GM21360 (cell line): ENCODE results near the gene CHST15.
"Not testable (repeated sequence)": the region's sequence is repeated elsewhere in the genome, so short reads cannot be mapped to it uniquely, and the experiment has no call there.

Experiments used
- ATAC-seq: cut with Tn5 transposase; IDR thresholded peaks from one replicate; pipeline ENCODE4 v1.9.1; 2021; ENCODE audit warnings: mild to moderate bottlenecking, moderate library complexity; ENCODE audit not compliant: unreplicated experiment

Gene CHST15

DNA sequence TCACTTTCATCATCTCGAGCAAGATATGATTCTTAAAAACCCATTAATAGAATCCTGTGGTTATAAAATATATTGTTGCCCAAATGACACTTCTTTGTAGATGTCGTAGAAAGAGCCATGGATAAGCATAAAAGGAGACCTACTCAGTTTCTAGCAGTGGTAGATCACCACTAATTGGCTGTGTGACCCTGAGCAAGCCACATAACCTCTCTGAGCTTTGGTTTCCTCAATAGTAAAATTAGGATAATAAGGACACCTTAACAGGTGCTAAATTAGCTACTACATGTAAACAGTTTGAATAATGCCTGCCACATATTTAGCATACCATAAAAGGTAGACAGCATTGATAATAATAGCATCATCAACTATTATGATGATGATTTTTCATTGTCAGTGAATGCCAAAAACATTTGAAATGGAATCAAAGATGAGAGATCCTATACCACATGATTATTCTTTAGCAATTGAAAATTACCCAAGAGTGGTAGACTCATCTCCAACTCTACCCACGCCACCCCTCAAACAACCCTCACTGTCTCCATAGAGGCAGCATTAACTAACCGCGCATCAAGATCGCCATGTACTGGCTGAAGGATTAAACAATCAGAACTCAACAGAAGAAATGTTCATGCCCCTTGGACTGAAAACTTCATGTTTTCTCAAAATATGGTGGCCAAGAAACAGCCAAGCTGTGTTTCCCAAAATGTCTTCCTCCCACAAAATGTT, 45.8 kb downstream of the CHST15 start:
- no peak for ATAC-seq

DNA sequence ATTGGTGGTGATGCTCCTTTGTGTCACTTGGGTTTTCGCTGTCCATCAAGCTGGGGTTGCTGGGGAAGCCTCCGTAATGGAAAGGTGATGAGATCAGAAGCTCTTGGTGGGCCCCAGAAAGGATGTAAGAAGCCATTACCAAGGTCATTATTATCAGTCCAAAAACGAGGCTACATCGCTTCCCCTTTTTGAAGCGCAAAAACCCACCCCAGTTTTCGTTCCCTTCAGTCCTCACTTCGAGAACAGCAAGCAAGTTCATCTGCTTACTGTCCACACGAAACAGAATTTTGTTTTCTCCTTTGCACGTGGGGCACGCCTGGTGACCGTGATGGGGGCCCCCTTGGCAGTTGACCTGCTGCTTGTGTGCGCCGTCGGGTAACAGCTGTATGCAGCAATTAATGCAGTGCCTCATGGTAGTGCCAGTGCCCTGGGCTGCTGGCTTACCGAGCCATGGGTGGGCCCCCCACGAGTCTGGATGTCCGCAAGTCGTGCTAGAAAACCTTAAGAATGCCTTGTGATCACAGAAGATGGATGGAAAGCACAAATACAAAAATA, 47.5 kb downstream of the CHST15 start:
- ATAC-seq: no peak

DNA sequence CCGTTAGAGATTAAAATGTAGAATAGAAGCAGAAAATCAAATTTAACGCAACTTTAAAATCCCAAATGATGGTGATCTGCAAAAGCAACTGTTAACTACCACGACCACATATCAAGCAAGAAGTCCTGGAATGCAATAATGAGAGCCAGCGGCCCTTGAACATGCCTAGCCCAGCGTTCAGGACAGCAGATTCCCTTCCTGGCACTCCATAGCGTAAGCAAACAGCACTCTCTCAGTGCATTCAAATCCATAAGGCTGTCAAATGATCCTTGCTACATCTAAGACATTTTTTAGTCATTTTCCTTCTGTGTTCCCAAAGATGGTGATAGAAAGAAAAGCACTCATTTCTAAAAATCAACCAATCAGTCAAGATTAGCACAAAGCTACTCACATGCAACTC, 48.1 kb downstream of the CHST15 start:
- no peak for ATAC-seq

DNA sequence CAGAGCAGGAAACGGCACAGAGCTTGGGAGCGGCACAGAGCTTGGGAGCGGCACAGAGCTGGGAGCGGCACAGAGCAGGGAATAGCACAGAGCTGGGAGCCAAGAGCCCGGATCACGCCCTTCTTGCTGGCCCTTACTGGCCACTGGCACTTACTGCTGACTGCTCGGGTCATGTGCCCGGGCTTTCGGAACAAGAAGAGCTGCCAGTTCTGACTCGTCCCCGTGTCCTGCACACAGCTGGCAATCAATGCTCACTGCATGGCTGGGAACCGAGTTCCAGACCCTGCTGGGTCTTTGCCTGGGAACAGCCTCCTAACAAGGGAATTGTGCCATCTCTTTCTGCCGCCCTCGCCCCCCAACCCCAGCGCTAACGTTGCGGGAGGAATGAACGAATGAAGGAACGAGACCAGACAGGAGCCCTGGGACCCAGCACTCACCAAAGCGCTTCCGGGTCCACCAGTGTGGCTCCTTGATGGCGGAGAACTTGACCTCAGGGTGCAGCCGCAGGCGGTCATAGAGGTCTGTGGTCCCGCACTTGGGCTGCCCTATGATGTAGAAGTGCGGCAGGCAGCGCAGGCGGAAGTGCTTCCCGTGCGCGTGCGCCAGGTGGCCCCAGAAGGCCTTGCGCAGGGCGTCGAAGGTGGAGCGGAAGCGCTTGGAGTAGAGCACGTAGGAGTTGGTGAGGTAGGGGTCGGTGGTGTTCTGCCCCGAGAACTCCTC, 49.1 kb downstream of the CHST15 start:
- ATAC-seq: no peak

GRCh38 chr10:124043310-124044142, 49.9 kb downstream of the CHST15 start:
- ATAC-seq: peak; percentile 76

GRCh38 chr10:124042656-124043309, 50.6 kb downstream of the CHST15 start:
- no peak for ATAC-seq

GRCh38 chr10:124041675-124042445, 51.5 kb downstream of the CHST15 start:
- no peak for ATAC-seq

DNA sequence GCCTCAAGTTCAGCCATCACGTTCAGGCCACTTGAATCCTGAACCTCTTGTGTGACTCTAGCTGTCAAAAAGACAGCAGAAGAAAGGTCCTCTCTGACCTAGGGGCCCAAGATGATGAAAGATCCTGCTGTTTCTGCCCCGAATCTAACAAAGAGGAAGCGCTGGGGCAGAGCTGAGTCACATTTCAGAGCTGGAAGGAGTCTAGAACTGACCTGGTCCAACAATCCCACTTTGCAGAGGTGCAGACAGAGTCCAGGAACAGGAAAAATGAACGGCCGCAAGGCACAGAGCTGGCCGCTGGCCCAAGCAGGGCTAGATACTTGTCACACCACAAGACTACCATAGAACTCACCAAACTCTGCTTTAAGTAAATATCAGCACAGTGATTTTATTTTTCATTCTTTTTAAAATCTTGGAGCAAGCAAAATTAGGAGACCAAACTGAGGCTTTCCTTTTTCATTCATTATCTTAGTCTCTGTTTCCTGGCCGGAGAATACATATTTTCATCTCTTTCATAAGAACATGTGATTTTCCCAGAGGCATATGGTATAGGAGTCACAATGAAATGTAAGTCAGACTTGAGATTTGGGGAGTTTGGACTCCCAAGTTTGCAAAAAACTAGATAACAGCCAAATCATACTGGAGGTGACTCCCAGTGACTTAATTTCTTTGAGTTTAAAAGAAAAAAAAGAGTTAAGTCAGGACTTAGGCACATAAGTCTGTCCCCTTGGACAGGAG, 52.8 kb downstream of the CHST15 start:
- ATAC-seq: no peak

DNA sequence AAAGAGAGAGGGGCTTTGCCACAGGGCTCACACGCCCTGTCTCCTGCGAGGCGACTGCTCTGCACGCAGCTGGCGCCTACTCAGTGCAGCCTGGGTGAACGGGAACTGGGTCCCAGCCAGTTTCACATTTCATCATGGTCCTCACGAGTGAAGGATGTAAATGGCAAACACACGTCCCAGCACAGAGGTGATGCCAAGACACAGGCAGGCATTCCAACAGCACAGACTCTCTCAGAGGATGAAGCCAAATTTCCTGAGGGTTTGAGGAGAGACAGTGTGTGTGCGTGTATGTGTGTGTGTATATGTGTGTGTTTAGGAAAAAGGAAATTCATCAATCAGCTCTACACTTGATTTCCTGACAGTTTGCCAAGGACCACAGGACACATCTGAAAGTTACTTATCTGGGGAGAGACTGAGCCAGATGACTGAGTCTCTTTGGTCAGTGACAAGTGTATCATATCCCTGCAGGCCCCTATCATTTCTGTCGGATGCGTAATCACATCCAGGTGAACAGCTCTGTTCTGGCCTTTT, 53.9 kb downstream of the CHST15 start:
- no peak for ATAC-seq

DNA sequence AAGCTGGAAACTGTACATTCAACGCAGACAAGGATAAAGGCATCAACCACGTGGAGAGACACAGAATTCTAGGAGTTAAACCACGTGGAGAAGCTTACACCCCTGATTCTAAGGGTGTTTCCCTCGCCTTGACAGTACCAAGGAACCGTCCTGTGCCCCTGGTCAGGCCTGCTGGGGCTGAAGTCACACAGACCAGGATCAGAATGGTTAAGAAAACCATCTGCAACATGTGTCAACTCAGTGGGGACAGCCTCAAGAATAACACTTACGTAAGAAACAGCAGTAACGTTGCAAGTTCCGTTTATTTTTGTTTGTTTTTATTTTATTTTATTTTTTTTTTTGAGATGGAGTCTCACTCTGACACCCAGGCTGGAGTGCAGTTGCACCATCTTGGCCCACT, 55.6 kb downstream of the CHST15 start:
- ATAC-seq: no peak

- ATAC-seq: no peak
These were observed 56.1 kb downstream of the CHST15 start for GRCh38 chr10:124037286-124037685.

- no peak for ATAC-seq
These were observed 56.7 kb downstream of the CHST15 start for GRCh38 chr10:124036746-124037145.

GRCh38 chr10:124035928-124036558, 57.4 kb downstream of the CHST15 start:
- ATAC-seq: peak; percentile 97

DNA sequence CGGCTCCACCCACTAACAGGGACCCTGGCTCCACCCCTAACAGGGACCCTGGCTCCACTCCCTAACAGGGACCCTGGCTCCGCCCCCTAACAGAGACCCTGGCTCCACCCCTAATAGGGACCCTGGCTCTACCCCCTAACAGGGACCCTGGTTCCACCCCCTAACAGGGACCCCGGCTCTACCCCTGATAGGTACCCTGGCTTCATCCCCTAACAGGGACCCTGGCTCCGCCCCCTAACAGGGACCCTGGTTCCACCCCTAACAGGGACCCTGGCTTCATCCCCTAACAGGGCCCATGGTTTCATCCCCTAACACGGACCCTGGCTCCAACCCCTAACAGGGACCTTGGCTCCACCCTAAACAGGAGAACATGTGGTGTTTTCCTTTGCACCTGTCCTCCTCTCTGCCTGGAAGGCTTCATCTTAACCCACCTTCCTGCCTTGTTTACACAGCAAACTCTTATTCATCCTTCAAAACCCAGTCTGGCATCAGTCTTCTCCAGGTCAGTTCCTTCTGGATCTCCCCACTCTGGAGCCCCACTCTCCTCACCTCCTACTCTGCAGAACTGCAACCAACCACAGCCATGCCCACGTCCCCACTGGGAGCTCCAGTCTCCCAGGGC, 58.0 kb downstream of the CHST15 start:
- no peak for ATAC-seq

DNA sequence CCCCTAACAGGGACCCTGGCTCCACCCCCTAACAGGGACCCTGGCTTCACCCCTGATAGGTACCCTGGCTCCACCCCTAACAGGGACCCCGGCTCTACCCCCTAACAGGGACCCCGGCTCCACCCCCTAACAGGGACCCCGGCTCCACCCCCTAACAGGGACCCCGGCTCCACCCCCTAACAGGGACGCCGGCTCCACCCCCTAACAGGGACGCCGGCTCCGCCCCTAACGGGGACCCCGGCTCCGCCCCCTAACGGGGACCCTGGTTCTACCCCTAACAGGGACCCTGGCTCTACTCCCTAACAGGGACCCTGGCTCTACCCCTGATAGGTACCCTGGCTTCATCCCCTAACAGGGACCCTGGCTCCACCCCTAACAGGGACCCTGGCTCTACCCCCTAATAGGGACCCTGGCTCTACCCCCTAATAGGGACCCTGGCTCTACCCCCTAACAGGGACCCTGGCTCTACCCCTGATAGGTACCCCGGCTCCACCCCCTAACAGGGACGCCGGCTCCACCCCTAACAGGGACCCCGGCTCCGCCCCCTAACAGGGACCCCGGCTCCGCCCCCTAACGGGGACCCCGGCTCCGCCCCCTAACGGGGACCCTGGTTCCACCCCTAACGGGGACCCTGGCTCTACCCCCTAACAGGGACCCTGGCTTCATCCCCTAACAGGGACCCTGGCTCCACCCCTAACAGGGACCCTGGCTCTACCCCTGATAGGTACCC, 58.7 kb downstream of the CHST15 start:
- not testable (repeated sequence) for ATAC-seq

DNA sequence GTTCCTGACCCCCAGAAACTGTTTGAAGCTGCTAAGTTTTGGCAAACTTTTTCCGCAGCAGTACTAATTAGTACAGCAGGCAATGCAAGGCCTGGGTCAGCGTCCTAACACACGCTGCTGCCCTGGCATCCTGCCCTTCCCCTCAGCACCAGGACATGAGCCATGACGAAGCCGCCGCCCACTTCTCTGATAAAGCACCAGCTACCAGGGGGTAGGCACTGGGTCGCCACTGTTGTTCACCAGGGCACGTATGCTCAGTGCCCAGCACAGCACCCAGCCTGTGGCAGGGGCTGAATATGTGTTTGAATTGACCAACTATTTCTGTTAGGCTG, 59.5 kb downstream of the CHST15 start:
- ATAC-seq: no peak

GRCh38 chr10:124032971-124033886, 60.2 kb downstream of the CHST15 start:
- ATAC-seq: no peak
